Measurements from ENCODE around the gene TDRD6.

TDRD6 gene

DNA sequence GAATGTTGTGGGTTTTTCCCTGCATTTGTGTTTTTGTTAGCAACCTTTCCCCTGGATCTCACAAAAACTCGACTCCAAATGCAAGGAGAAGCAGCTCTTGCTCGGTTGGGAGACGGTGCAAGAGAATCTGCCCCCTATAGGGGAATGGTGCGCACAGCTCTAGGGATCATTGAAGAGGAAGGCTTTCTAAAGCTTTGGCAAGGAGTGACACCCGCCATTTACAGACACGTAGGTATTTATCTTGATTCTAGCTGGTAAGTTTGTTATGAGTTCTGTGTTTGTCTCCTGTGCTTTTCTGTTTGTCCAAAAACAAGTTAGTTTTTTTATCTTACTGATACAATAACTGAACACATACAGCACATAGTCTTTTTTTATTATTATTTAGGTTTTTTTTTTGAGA is 31.9 kb upstream of the TDRD6 start (continued):
- TF ChIP-seq, protein P1, sequence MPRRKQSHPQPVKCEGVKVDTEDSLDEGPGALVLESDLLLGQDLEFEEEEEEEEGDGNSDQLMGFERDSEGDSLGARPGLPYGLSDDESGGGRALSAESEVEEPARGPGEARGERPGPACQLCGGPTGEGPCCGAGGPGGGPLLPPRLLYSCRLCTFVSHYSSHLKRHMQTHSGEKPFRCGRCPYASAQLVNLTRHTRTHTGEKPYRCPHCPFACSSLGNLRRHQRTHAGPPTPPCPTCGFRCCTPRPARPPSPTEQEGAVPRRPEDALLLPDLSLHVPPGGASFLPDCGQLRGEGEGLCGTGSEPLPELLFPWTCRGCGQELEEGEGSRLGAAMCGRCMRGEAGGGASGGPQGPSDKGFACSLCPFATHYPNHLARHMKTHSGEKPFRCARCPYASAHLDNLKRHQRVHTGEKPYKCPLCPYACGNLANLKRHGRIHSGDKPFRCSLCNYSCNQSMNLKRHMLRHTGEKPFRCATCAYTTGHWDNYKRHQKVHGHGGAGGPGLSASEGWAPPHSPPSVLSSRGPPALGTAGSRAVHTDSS (tag by site-specific recombination; IDR thresholded peaks at IDR 0.05): 0 out of 2 replicates have a peak, but pooled peaks have one; percentile 39
- TF ChIP-seq ZXDB (tag by site-specific recombination; IDR thresholded peaks at IDR 0.05) (no peak), ZSCAN30 (tag by site-specific recombination; IDR thresholded peaks at IDR 0.05) (no peak), ZNF514 (tag by site-specific recombination; IDR thresholded peaks at IDR 0.05) (no peak), ZNF610 (tag by site-specific recombination; IDR thresholded peaks at IDR 0.05; ENCODE audit: borderline replicate concordance) (no peak), ZNF133 (tag by site-specific recombination; IDR thresholded peaks at IDR 0.05) (no peak)
- TF ChIP-seq, protein P2, sequence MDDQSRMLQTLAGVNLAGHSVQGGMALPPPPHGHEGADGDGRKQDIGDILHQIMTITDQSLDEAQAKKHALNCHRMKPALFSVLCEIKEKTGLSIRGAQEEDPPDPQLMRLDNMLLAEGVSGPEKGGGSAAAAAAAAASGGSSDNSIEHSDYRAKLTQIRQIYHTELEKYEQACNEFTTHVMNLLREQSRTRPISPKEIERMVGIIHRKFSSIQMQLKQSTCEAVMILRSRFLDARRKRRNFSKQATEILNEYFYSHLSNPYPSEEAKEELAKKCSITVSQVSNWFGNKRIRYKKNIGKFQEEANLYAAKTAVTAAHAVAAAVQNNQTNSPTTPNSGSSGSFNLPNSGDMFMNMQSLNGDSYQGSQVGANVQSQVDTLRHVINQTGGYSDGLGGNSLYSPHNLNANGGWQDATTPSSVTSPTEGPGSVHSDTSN (CRISPR knock-in tag; IDR thresholded peaks at IDR 0.05): no peak

DNA sequence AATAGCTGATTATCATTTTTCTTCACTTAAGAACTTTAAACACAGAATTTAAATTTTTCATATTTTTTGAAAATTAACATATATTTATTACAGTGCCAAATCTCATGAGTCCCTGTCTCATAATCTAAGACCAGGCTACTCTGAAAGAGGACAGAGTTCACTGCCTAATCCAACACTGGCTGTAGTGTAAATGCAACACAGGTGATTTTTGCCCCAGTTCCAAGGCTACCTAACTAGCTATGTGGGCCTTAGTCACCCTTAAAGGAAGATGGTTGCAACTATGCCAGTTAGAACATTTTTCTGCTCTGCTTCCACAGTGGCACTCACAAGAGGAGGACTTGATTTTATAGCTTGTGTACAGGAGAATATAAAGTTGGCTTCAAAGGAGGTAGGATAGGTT is 30.0 kb upstream of the TDRD6 start:
- no peaks in the 10 kb centered on the region for H3K9me3 ChIP-seq (ENCODE audit: control insufficient read depth, insufficient read depth, low read depth, low read length)
- TF ChIP-seq, protein P3, sequence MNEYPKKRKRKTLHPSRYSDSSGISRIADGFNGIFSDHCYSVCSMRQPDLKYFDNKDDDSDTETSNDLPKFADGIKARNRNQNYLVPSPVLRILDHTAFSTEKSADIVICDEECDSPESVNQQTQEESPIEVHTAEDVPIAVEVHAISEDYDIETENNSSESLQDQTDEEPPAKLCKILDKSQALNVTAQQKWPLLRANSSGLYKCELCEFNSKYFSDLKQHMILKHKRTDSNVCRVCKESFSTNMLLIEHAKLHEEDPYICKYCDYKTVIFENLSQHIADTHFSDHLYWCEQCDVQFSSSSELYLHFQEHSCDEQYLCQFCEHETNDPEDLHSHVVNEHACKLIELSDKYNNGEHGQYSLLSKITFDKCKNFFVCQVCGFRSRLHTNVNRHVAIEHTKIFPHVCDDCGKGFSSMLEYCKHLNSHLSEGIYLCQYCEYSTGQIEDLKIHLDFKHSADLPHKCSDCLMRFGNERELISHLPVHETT (tag by site-specific recombination; IDR thresholded peaks at IDR 0.05): no peak
- TF ChIP-seq SALL2 (tag by site-specific recombination; IDR thresholded peaks at IDR 0.05; ENCODE audit: borderline replicate concordance) (no peak), IKZF3 (tag by site-specific recombination; IDR thresholded peaks at IDR 0.05) (no peak)
- ChIA-PET CTCF (interaction anchor here (0.8 to 1.5 kb wide), 3 partner anchors 29 to 47 kb away, joined by 3 to 4 read pairs (median 3); no protein-coding TSS in a partner anchor), POLR2A (no interaction called here)
- no peak overlapping the region for H3K4me3 ChIP-seq (ENCODE audit: low read depth, low read length)
- peaks cover 6% of the 10 kb centered on the region; the same call in 1 of the 2 replicates for H3K4me1 ChIP-seq (ENCODE audit: control insufficient read depth, insufficient read depth, low read length)
- peaks cover 20 to 21% of the 10 kb centered on the region in 2 experiments; a peak in 2 of 3 replicates for H3K36me3 ChIP-seq (ENCODE audit: control insufficient read depth in 2 of 2, insufficient read depth in 1 of 2, low read length in 2 of 2)
- no peak overlapping the region for H3K27ac ChIP-seq (ENCODE audit: extremely low read depth, low read depth, low read length)

DNA sequence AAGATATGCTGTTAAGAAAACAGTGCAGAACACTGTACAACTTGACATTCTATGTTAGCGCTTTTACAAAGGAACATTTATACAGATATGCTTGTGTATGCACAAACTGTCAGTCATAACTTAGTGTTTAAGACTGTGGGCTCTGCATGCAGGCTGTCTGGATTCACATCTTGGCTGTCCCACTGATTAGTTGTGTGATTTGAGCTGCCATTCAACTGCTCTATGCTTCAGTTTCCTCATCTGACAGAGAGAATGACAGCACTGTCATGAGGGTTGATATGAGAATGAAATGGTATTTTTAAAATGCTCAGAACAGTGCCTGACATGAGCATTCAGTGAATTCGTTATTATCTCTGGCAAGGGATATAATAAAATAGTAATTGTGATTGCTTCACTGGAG is 26.2 kb upstream of the TDRD6 start:
- Histone ChIP-seq H3K4me3 (ENCODE audit: low read depth, low read length) (no peak overlapping the region), H3K9me3 (ENCODE audit: control insufficient read depth, insufficient read depth, low read depth, low read length) (no peaks in the 10 kb centered on the region), H3K36me3 (ENCODE audit: control insufficient read depth in 2 of 2, insufficient read depth in 1 of 2, low read length in 2 of 2) (peaks cover 20 to 28% of the 10 kb centered on the region in 2 experiments; a peak in 2 of 3 replicates), H3K4me1 (ENCODE audit: control insufficient read depth, insufficient read depth, low read length) (no peaks in the 10 kb centered on the region), H3K27ac (ENCODE audit: extremely low read depth, low read depth, low read length) (no peak overlapping the region)
- CTCF ChIA-PET: interaction anchor here (0.6 to 1.6 kb wide), 2 partner anchors 441 to 1903 kb away, joined by 3 read pairs; no protein-coding TSS in a partner anchor
- TF ChIP-seq, protein P4, sequence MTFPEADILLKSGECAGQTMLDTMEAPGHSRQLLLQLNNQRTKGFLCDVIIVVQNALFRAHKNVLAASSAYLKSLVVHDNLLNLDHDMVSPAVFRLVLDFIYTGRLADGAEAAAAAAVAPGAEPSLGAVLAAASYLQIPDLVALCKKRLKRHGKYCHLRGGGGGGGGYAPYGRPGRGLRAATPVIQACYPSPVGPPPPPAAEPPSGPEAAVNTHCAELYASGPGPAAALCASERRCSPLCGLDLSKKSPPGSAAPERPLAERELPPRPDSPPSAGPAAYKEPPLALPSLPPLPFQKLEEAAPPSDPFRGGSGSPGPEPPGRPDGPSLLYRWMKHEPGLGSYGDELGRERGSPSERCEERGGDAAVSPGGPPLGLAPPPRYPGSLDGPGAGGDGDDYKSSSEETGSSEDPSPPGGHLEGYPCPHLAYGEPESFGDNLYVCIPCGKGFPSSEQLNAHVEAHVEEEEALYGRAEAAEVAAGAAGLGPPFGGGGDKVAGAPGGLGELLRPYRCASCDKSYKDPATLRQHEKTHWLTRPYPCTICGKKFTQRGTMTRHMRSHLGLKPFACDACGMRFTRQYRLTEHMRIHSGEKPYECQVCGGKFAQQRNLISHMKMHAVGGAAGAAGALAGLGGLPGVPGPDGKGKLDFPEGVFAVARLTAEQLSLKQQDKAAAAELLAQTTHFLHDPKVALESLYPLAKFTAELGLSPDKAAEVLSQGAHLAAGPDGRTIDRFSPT (tag by site-specific recombination; IDR thresholded peaks at IDR 0.05): no peak
- no peak for TF ChIP-seq SP2 (tag by site-specific recombination; IDR thresholded peaks at IDR 0.05)
- TF ChIP-seq ZNF416 (tag by site-specific recombination; IDR thresholded peaks at IDR 0.05): no peak
- no peak for TF ChIP-seq ZNF10 (tag by site-specific recombination; IDR thresholded peaks at IDR 0.05)
- TF ChIP-seq ZNF223 (tag by site-specific recombination; IDR thresholded peaks at IDR 0.05): no peak
- no peak for TF ChIP-seq ZNF529 (tag by site-specific recombination; IDR thresholded peaks at IDR 0.05; ENCODE audit: insufficient replicate concordance)
- TF ChIP-seq ZNF19 (tag by site-specific recombination; IDR thresholded peaks at IDR 0.05; ENCODE audit: low read depth): no peak
- TF ChIP-seq ZNF175 (tag by site-specific recombination; IDR thresholded peaks at IDR 0.05): no peak
- no peak for TF ChIP-seq YY2 (tag by site-specific recombination; IDR thresholded peaks at IDR 0.05)
- POLR2A ChIA-PET: interaction anchor here (1.0 kb wide), 1 partner anchor 9 kb away, joined by 3 read pairs; the partner anchor contains the start of genes CYP39A1 and SLC25A27

All from HEK293 (cell line).